ENCODE results near the gene RCSD1.
A peak's percentile ranks its signal among the peaks of the same experiment; 100 is the strongest.

The RCSD1 gene

DNA sequence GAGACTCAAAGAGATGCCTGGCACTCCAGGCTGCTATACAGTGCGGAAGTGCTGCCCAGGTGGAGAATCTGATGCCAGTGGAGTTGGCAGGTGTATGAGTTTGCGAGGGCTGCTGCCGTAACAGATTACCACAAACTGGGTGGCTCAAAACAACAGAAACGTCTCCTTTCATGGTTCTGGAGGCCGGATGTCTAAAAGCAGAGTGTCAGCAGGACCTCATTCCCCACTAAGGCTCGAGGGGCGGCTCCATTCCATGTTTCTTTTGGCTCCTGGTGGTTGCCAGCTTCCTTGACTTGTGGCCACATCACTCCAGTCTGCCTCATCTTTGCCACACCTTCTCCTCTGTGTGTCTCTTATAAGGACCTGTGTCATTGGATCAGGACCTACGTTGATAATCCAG lies 10.0 kb downstream of the RCSD1 start:
- no peak for DNase-seq (ENCODE audit: insufficient read length, low spot score)
- FAIRE-seq, result no peak

DNA sequence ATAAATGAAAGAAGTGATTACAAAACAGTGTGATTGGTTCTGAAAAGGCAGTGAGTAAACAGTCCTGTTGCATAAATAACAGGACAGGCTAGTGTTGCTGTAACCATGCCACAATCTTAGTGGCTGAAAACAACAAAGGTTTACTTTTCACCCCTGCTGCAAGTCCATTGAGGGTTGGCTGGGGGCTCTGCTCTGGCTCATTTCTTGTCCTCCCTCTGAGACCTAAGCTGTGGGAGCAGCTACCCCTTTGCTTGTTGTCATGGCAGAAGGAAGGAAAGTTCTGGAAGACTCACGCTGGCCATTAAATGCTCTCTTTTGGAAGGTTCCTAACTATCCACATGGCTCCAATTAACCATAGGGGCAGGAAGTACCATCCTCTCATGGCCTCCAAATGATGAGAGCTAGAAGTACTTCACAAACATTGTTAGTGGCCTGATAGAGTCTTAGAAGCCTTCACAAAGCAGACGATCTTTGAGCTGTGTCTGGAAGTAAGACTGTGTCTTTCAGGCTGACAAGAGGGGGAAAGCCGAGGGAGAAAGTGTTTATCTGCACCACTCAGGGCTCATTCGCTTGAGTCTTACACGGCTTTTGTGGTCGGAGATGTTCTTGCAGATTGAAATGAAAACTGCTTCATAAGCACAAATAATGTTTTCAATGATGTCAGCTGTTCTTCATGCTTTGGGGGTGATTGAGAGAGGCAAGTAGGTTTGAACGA lies 11.9 kb downstream of the RCSD1 start:
- FAIRE-seq, result no peak
- no peak for DNase-seq (ENCODE audit: insufficient read length, low spot score)

DNA sequence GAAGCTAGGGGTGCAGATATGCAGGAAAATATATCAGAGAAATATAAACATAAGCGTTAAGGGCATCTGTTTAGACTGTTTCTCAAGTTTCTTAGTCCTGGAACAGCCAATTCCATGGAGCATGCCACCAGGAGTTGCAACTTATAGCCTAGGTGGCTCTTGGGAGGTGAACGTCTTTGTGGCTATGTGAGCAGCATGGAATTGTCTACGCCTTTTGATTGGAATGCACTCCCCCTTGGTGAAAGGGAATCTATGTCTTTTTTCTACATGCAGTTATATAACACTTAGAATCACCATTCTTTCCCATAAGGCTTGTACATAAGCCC lies 12.4 kb downstream of the RCSD1 start:
- FAIRE-seq (no peak), DNase-seq (ENCODE audit: insufficient read length, low spot score) (no peak)

DNA sequence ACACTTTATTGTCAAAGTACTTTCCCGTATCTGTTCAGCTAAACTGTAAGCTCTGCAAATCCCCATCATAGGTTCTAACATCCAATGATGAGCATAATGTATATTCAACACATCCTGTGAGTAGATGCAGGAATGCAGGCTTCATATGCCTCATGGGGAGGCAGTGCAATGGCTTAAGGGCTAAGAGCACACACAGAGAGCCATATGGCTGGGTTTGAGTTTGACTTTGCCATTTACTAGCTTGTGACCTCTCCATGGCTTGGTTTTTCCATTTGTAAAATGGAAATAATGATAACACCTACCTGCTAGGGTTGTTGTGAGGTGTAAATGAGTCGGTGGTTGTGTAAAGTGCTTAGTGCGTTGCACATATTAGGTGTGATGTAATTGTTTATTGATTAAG lies 13.4 kb downstream of the RCSD1 start:
- DNase-seq (ENCODE audit: insufficient read length, low spot score) (no peak), FAIRE-seq (no peak)

DNA sequence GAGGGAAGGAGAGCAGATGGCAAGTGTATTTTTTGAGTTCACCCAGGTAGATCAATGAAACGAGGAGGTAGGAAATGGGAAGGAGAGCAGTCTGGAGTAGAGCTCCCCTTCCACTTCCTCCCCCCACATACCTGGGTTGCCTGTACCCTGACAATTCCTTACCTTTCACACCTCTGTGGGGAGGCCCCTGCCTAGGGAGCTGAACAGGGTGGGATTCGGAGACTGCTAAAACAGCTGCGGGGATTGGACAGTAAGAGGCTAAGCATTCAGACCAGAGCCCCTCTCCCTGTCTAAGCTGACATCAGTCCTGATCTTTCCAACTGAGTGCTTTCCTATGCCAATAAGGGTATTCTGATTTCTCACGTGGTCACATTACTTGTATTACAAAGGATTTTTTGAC lies 14.5 kb downstream of the RCSD1 start:
- DNase-seq (ENCODE audit: insufficient read length, low spot score) (no peak), FAIRE-seq (no peak)

DNA sequence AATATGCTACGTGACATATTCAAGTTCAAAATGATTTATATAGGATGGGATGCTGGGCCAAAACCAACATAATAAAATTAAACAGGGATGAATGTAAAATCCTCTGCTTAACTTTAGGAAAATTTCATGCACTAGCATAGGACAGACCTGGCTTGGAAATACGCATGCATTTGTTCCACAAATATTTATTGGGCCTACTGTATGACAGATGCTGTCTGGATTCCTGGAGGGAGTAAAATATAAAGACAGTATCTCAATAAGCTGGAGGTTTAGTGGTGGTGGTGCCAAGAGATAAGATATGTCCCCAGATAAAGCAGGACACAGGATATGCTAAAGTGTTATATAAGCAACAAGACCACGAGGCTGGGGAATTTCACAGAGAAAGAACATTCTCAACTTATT lies 15.1 kb downstream of the RCSD1 start:
- no peak for DNase-seq (ENCODE audit: insufficient read length, low spot score)
- no peak for FAIRE-seq

DNA sequence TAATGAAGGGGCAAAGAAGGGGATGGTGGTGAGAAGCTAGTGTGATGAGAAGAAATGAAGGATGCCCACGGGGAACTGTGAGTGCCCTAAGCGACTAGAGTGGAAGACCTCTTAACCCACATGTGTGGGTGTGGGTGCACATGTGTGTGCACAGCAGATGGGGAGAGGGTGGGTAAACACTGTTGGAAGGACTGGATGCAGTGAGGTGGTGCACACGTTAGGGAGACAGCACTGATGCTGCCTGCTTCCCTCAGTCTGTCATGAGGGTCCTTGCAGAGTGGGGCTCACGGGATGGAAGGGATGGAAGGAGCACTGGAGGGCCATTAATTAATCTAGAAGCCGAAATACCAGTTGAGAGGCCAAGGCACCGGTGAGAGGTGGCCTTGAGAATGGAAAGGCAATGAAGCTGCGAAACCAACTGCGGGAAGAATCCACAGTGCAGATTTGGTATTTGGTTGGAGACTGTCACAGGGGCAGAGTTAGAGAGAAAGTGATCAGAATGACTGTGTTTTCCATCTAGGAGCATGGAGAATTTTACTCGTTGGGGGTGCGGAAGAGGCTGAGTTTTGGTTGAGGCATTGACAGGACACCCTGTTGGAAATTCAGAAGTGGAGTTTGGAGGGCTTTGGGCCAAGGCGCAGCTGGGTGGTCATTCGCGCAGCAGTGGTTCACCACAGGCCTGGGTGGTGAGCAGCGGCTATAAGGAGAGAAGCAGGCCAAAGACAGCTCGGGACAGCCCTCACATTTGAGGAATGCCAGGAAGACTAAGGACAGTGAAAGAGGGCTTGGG lies 15.8 kb downstream of the RCSD1 start:
- DNase-seq (ENCODE audit: insufficient read length, low spot score), result no peak
- FAIRE-seq, result no peak

DNA sequence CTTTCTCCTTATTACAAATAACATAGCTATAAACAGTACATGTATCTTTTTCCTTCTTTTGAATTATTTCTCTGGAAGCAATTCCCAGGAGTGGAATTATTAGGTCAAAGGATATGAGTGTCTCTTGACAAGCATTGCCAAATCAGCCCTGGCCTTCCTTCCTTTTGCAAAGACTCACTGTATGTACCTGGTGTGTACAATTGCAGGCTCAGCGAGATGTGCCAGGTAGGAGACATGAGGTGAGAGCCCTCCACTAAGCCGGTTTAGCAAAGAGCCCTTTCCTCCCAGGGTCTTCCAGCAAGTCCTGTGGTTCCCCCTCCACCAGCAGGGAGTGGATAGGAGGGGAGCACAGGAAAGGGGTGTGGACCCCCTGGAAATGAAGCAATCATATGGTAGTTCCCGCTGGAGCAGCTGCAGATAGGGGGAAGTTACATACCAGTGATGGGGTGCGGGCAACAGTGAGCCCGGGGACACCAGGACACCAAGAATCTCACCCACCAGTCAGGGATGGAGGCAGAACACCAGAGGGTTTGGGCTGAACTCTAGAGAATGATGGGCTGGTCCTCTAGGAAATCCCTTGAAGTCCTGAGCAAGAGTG lies 18.3 kb downstream of the RCSD1 start:
- no peak for FAIRE-seq
- DNase-seq (ENCODE audit: insufficient read length, low spot score), result no peak

DNA sequence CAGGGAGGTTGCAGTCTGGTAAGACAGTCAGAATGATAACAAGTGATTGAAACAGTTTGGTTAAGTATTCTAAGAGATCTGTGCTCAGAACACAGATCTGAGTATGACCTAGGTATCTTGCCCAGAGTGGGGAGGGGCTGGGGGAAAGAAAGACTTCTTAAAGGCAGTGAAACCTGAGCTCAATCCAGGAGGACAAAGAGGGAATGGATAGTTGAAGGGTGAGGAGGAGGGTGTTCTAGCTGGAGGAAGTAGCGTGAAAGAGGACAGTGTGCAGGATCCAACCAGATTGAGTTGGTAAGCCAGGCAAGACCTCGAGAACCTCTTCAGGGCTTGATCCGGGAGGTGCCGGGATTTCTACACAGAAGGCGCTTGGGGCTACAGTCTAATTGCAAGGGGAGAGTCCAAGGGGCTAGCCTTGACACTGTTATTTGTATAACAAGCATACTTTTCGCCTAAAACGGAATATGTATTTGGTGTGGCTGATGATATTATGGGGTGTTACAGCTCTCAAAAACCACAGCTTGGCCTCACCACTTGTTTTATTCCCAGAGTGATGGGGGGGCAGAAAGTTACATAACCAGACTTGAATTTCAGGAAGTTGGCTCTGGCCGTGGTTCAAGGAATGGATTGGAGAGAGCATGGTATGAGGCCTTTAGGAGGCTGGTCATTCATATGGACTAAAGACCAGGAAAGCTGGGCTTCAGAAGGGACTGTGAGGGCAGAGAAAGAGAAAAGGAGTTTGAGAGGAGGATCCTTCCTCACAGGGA lies 19.1 kb downstream of the RCSD1 start:
- peak; percentile 67 for FAIRE-seq

DNA sequence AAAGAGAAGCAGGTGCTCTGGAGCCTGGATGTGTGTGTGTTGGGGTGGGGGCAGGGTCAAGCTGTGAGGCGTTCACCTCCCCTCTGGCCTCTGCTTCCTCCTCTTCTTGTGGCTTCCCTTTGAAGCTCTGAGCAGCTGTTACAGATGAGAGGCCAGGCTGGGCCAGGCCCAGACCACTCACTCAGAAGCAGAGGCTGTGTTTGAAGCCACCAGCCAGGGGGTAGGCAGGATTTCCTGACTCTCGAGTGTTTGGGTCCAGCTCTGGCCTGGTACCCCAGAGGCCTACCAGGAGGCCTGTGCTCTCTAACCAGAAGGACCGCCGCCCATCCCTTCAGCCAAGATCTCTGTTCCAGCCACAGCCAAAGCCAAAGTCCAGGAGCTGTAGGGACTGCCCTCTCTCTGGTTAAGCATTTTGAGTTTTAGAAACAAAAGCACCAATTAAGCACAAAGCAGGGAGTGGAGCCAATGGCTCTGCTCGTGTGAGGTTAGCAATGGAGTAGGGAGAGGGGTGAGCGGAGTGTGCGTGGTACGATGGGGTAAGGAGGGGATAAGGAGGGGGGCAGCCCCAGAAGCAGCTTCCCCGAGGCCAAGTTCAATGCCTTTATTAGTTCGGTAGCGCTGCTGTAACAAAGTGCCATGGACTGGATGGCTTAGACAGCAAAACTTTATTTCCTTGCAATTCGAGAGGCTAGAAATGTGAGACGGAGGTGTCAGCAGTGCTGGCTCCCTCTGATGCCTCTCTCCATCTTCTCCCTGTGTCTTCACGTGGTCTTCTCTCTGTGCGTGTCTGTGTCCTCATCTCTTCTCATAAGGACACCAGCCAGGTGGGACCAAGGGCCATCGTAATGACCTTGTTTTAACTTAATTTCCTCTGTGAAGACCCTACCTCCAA lies 20.5 kb downstream of the RCSD1 start:
- no peak for DNase-seq (ENCODE audit: insufficient read length, low spot score)
- FAIRE-seq, result peak; percentile 90

More for the DNA sequence above, 19.1 kb downstream of the RCSD1 start:
- no peak for DNase-seq (ENCODE audit: insufficient read length, low spot score)

DNA sequence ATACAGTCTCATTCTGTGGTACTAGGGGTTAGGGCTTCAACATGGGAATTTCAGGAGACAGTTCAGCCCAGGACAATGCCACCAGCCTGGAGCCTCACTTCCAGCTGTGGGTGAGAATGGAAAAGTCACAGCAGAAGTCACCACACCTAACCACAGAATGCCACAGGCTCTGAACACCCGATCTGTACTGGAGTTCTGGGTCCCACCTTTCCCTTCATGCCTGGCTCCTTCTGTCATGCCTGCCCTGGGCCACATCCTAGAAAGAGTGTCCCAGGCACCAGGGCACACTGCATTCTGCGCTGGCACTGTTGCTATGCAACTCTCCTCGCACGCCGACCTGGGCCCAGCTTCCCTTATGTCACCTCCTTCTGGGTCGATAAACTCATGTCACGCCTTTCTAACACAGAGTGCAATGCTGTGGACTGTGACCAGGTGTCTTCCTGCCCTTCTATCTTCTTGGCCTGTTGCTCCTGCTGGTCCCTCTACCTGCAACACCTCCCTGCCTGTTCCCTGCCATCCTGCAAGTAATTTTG lies 21.2 kb downstream of the RCSD1 start:
- DNase-seq (ENCODE audit: insufficient read length, low spot score) (no peak), FAIRE-seq (peak; percentile 35)

DNA sequence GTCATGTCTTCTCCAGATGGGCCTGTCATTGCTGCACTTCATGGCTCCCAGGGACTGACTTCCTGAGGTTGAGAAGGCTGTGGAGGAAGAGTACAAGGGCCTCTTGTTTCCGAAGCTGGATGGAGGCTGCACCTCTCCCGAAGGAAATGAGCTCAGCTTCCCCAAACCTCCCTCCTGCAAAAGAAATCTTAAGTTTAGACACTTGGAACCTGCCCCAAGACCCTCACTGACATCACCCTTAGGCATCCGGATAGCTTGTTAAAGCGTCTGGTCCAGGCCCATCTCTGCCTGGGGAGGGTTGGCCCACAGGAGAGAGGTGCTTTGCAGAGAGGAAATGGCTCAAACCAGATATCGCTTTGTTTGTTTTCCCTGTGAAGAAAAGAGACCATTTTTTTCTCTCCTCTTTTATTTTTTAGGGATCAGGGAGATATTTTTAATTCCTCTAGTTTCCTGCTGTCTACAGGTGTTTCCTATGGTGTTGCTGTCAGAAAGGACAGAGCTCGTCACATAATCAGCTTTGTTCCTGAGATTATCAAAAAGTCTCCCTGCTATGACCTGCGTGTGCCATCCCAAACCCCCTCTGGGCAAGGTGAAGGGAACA lies 25.0 kb downstream of the RCSD1 start:
- DNase-seq (ENCODE audit: insufficient read length, low spot score) (no peak), FAIRE-seq (no peak)

DNA sequence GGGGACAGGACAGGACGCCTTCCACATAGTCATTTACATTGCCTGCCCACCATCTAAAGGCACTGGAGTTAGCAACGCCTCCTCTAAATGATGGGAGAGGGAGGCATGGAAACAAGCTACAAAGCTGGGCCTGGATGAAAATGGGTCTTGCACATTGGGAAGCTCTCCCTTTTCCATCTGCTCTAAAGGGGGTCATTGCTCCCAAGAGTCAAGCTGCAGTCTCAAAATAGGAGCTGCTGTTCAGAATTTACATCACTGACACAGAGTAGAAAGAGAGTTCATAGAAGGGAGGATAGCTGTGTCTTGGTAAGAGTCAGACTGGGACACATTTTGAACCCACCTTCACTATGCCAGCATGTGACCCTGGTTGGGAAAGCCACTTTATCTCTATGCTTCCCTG lies 26.6 kb downstream of the RCSD1 start:
- no peak for DNase-seq (ENCODE audit: insufficient read length, low spot score)
- FAIRE-seq, result no peak

DNA sequence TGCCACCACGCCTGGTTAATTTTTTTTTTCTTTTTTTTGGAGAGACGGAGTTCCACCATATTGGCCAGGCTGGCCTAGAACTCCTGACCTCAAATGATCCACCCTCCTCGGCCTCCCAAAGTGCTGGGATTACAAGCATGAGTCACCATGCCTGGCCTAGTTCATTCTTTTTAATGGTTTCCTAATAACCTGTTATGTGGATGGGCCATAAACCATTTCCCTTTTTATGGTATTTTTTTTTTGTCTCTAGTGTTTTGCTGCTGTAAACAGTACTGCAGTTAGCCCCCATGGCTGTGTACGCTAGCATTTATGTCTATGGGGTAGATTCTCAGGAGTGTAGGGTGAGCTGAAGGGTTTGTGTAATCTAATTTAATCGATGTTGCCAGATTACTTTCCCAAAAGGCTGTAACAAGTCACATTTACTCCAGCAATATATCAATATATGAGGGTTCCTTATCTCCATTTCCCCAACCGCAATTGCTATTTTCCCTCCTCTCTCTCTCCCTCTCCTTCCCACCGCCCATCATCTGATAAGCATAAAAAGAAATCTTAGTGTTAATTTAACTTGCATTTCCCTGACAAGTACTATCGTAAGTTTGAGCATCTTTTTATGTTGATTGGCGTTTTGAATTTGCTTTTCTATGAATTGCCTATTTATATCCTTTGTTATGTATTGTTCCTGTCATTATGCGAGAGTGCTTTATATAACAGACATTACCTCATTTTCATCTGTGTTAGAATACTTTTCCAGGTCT lies 28.7 kb downstream of the RCSD1 start:
- no peak for DNase-seq (ENCODE audit: insufficient read length, low spot score)
- no peak for FAIRE-seq

DNA sequence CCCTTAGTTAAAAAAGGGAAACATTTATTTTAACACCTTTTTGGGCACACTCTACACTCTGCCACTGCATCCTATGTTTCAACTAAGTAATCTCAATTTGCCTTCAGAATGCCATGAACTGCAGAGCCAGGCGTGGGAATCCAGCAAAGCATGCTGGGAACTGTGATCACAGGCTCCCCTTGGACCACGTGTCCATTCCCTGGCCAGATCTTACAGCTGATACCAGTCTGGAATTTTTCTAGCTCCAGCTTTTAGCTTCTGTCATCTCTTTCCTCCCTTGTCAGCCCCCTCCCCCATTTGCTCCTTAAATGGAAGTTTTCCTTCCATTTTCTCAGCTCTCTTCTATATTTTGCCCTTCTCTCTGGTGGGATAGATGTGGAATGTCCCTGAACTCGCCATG lies 29.4 kb downstream of the RCSD1 start:
- DNase-seq (ENCODE audit: insufficient read length, low spot score) (no peak), FAIRE-seq (no peak)

DNA sequence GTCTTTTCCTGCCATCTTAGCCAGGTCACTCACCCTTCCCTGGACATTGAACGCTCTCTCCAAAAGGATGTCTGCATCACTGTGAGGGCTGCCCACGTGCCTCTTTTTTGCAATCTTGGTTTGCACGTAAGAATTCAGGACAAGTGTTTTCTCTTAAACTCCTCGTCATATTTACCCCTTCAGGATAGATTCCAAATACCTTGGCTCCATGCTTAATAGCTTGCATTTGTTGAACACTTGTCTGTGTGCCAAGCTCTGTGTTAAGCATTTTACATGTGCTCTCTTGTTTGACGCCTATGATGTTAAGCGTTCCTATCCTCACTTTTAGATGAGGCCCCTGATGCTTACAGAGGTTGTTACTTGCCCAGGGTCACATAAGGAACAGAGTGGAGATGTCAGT lies 29.8 kb downstream of the RCSD1 start:
- FAIRE-seq (no peak), DNase-seq (ENCODE audit: insufficient read length, low spot score) (no peak)

DNA sequence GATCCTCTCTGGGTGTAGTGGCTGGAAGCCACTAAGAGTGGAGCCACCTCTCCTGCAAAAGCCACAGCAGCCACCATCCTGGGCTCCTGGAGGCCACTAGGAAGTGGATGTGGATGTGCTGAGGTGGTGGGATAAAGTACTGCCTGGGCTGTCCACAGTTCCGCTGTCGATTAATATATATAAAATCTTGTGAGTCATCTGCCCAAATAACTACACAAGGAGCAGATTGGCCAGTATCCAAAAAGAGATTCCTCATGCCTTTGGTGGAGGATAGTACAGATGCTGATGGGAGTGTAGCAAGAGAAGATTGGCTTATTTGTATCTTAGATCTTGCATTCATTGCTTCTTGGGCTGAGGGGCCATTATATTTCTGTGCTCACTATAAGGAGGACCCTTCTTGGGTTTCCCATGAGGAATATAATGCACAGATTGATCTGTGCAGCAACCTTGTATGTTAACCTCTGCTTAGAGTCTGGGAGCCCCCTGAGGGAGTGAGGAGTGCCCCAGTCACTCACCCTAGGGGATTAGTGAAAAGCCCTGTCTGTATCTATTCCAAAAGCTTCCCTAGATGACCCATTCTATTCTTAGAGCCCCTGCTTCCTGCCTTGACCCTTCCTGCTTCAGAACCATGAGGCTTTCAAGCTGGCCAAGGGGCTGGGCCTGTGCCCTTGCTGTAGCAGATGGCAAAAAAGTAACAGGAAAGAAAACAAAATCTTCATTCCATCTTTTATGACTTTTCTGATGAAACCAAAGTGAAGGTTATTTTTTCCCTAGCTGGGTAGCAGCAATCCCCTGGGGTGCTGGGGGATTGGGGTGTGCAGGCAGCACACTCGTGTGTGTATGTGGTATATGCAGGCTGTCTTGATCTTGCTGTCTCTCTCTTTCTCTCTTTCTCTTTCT lies 31.7 kb downstream of the RCSD1 start:
- FAIRE-seq (no peak), DNase-seq (ENCODE audit: insufficient read length, low spot score) (no peak)

Data from GM19239 (cell line).